T-helper 17 cell (primary cell): ENCODE results near the gene VPS4A. TPM values are rescaled to one million over a fixed set of nuclear protein-coding genes. Genes with fewer than 3 reads are reported as not detected.
A peak's percentile ranks its signal among the peaks of the same experiment; 100 is the strongest.
"Not testable (repeated sequence)": the region's sequence is repeated elsewhere in the genome, so short reads cannot be mapped to it uniquely, and the experiment has no call there.

ENCODE experiments used
- ATAC-seq: fragments of 150-1000 bp; cut with Tn5 transposase; 2 replicates; pipeline ENCODE4 v1.10.0; 2021; ENCODE audit warnings: mild to moderate bottlenecking, moderate library complexity
- DNase-seq, 3 donors: peaks; one replicate each; pipeline versions ENCODE4 v3.0.0 to v3.0.0-alpha.2; 2020 to 2021
- H3K9me3 ChIP-seq: one replicate; pipeline ENCODE4 v1.7.0; 2013; ENCODE audit warnings: low read length, mild to moderate bottlenecking; ENCODE audit not compliant: control insufficient read depth, poor library complexity, severe bottlenecking
- H3K27ac Mint-ChIP-seq: one replicate; pipeline ENCODE4 v1.8.0; 2022; ENCODE audit warnings: mild to moderate bottlenecking, moderate library complexity, mixed read lengths
- H3K27me3 Mint-ChIP-seq: one replicate; pipeline ENCODE4 v1.8.0; 2022; ENCODE audit warnings: mixed read lengths
- H3K36me3 Mint-ChIP-seq: one replicate; pipeline ENCODE4 v1.8.0; 2022; ENCODE audit warnings: low read depth, mixed read lengths
- H3K4me1 Mint-ChIP-seq: one replicate; pipeline ENCODE4 v1.8.0; 2022; ENCODE audit warnings: mild to moderate bottlenecking, mixed read lengths
- H3K4me3 Mint-ChIP-seq: one replicate; pipeline ENCODE4 v1.8.0; 2022; ENCODE audit warnings: mild to moderate bottlenecking, moderate library complexity, mixed read lengths
- total RNA-seq, 4 donors: library from RNA in 2 of 4; stranded (reverse) in 2 of 4; gene quantifications; one replicate each; pipeline ENCODE4 v1.2.3 and lab custom pipeline; 2022 to 2026

Gene VPS4A
- total RNA-seq, 2 donors from 2014 or later, result 43.8 to 53.7 TPM

DNA sequence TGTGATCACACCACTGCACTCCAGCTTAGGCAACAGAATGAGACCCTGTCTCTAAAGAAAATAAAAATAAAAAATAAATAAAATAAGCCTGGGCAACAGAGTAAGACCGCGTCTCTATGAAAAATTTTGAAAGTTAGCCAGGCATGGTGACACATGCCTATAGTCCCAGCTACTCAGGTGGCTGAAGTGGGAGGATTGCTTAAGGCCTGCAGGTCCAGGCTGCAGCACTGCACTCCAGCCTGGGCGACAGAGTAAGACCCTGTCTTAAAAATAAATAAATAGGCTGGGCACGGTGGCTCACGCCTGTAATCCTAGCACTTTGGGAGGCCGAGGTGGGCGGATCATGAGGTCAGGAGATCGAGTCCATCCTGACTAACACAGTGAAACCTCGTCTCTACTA is 19.5 kb upstream of the VPS4A start:
- H3K36me3 Mint-ChIP-seq, H3K4me1 Mint-ChIP-seq, H3K4me3 Mint-ChIP-seq: not testable (repeated sequence)

DNA sequence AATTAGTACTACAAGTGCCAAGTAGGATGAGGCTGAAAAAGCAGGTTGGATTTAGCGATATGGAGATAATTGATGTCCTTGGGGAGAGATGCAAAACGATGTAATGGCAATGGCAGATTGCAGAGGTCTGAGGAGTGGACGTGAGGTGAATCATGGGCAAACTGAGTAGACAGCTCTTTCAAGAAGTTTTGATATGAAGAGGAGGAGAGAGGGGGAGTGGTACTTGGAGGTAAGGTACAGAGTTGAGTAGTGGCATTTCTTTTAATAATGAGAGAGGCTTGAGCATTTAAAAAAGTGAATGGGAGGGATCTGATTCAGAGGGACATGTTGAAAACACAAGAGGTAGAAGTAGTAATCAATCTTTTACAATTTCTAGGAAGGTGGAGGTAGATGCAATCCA is 17.7 kb upstream of the VPS4A start:
- Mint-ChIP-seq H3K4me3 (no peak overlapping the region), H3K4me1 (peaks cover 8% of the 10 kb centered on the region), H3K27ac (peak overlapping the region; percentile 51), H3K36me3 (peaks cover 5% of the 10 kb centered on the region), H3K27me3 (no peaks in the 10 kb centered on the region)
- no peak for DNase-seq
- ATAC-seq, result no peak
- H3K9me3 ChIP-seq, result no peaks in the 10 kb centered on the region

More for the DNA sequence above, 19.5 kb upstream of the VPS4A start:
- not testable (repeated sequence) for ATAC-seq, H3K27ac Mint-ChIP-seq, DNase-seq, H3K9me3 ChIP-seq, H3K27me3 Mint-ChIP-seq

DNA sequence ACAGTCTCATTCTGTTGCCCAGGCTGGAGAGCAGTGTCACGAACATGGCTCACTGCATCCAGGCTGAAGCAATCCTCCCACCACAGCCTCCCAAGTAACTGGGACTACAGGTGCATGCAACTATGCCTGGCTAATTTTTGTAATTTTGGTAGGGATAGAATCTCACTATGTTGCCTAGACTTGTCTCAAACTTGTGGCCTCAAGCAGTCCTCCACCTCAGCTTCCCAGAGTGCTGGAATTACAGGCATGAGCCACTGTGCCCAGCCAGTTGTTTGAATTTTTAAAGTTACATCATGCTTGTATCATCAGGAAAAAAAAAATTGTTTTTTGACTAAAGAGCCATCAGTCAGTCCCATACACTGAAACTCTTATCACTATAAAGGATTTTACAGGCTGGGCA is 17.1 kb upstream of the VPS4A start:
- no peaks in the 10 kb centered on the region for H3K9me3 ChIP-seq
- Mint-ChIP-seq H3K4me1 (peaks cover 8% of the 10 kb centered on the region), H3K36me3 (peaks cover 5% of the 10 kb centered on the region), H3K27ac (peak overlapping the region; percentile 51), H3K27me3 (no peaks in the 10 kb centered on the region), H3K4me3 (no peak overlapping the region)
- DNase-seq (no peak), ATAC-seq (no peak)

DNA sequence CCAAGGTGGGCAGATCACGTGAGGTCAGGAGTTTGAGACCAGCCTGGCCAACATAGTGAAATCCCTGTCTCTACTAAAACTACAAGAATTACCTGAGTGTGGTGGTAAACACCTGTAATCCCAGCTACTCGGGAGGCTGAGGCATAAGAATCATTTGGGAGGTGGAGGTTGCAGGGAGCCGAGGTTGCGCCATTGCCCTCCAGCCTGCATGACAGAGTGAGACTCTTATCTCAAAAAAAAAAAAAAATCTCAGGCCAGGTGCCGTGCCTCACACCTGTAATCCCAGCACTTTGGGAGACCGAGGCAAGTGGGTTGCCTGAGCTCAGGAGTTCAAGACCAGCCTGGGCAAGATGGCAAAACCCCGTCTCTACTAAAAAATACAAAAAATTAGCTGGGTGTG is 14.4 kb upstream of the VPS4A start:
- H3K27me3 Mint-ChIP-seq, DNase-seq, H3K4me3 Mint-ChIP-seq, H3K9me3 ChIP-seq, H3K4me1 Mint-ChIP-seq, H3K36me3 Mint-ChIP-seq, ATAC-seq: not testable (repeated sequence)
- H3K27ac Mint-ChIP-seq, result peak overlapping the region; percentile 66

DNA sequence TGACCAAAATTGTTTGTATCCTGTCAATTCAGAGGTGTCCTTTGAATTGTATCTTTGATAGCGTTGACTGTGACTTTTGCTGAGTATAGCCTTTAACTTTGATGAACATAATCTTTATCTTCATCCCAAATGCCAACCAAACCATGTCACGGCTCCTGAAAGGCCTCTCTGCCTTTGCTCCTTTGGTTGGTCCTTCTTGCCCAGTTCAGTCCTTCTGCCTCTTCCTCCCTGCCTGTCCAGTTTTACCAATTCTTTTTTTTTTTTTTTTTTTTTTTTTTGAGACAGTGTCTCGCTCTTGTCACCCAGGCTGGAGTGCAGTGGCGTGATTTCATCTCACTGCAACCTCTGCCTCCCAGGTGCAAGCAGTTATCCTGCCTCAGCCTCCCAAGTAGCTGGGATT is 12.9 kb upstream of the VPS4A start:
- peaks cover 7% of the 10 kb centered on the region for H3K4me1 Mint-ChIP-seq
- H3K36me3 Mint-ChIP-seq, result peaks cover 8% of the 10 kb centered on the region
- H3K9me3 ChIP-seq, result no peaks in the 10 kb centered on the region
- DNase-seq, result no peak
- no peak for ATAC-seq
- H3K27ac Mint-ChIP-seq, result no peak overlapping the region
- no peak overlapping the region for H3K4me3 Mint-ChIP-seq
- H3K27me3 Mint-ChIP-seq, result no peaks in the 10 kb centered on the region

DNA sequence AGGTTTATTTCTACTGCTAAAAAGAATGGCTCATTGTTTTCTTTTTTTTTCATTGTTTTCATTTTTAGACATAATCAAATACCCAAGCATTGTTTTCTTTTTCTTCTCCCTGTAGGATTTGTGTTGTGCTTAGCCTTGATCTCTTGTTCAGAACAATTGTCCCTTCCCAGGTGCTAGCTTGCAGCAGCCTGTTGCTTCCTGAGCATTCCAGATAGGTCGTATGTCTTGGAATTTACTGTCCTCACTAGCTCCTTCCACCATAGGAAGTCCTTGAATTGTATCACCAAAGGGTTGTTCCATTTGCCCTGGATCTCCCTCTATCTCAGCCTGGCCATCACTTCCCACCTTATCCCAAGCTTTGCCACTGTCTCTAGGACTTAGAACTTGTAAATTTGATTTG is 10.0 kb upstream of the VPS4A start:
- H3K4me1 Mint-ChIP-seq, result peaks cover 3% of the 10 kb centered on the region
- DNase-seq (no peak), ATAC-seq (no peak)
- no peaks in the 10 kb centered on the region for H3K9me3 ChIP-seq
- no peak overlapping the region for H3K4me3 Mint-ChIP-seq
- peaks cover 4% of the 10 kb centered on the region for H3K36me3 Mint-ChIP-seq
- no peak overlapping the region for H3K27ac Mint-ChIP-seq
- no peaks in the 10 kb centered on the region for H3K27me3 Mint-ChIP-seq

DNA sequence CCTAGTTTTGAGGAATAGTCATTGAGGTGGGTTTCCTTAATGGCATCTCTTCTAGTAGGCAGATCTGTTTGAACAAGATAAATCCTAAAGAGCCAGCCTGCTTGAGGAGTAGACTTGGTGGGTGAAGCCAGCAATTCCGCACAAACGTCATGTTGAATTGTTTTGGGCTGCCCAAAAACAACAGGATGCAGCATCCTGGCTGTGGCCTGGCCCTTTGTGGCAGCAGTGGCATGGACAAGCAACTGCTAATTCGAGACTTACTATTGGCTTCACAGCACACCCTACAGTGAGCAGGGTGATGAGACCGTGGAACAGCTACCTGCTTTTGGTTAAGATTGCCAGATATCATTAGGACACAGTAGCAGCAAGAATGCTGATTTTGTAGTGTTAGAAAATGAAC is 9.3 kb upstream of the VPS4A start:
- Mint-ChIP-seq H3K27ac (no peak overlapping the region), H3K4me3 (no peak overlapping the region)
- DNase-seq, result no peak

DNA sequence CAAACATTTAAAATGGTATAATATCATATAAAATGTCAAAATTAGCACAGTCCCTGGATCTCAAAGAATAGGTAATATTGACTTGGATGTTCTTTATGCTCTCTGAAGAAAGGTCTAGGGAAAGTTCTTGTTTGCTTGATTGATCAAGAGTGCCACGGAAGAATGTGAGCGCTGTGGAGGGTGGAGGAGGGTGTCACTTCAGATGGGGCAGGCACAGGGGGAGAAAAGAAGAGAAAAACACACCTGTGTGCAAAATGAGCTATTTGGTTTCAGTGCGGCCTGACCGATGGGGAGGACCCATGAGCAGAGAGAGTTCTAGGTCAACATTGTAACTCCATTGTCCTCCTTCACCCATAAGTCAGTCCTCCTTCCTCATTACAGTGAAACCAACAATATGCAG is 8.8 kb upstream of the VPS4A start:
- H3K27me3 Mint-ChIP-seq, result no peaks in the 10 kb centered on the region
- H3K9me3 ChIP-seq, result no peaks in the 10 kb centered on the region
- DNase-seq, result no peak
- H3K4me1 Mint-ChIP-seq, result peaks cover 2% of the 10 kb centered on the region
- H3K27ac Mint-ChIP-seq, result no peak overlapping the region
- H3K4me3 Mint-ChIP-seq, result no peak overlapping the region
- no peak for ATAC-seq
- H3K36me3 Mint-ChIP-seq, result peaks cover 4% of the 10 kb centered on the region

More for the DNA sequence above, 9.3 kb upstream of the VPS4A start:
- H3K9me3 ChIP-seq, result no peaks in the 10 kb centered on the region
- Mint-ChIP-seq H3K36me3 (peaks cover 4% of the 10 kb centered on the region), H3K4me1 (peaks cover 2% of the 10 kb centered on the region), H3K27me3 (no peaks in the 10 kb centered on the region)
- no peak for ATAC-seq

DNA sequence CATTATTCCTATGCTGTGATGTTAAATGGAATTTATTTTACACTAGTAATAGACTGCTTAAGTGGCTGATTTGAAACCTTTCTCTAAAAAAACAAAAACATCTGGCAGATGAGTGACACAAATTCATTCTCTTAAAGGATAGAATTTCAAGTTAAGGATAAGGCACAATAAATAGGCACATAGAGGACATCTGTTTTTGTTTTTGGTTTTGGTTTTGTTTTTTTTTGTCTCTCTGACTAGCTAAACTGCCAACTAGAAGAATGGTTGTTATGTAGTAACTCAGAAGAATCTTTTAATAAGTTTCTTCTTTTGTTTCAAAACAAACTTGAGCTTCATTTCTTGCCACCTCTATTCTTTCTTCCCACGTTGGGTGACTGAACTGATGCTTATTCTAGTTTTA is 5.1 kb upstream of the VPS4A start:
- no peaks in the 10 kb centered on the region for H3K9me3 ChIP-seq
- DNase-seq (no peak), ATAC-seq (no peak)
- no peak overlapping the region for H3K27ac Mint-ChIP-seq
- H3K4me1 Mint-ChIP-seq, result peaks cover 7% of the 10 kb centered on the region
- H3K27me3 Mint-ChIP-seq, result no peaks in the 10 kb centered on the region
- H3K36me3 Mint-ChIP-seq, result peaks cover 2% of the 10 kb centered on the region
- H3K4me3 Mint-ChIP-seq, result no peak overlapping the region

DNA sequence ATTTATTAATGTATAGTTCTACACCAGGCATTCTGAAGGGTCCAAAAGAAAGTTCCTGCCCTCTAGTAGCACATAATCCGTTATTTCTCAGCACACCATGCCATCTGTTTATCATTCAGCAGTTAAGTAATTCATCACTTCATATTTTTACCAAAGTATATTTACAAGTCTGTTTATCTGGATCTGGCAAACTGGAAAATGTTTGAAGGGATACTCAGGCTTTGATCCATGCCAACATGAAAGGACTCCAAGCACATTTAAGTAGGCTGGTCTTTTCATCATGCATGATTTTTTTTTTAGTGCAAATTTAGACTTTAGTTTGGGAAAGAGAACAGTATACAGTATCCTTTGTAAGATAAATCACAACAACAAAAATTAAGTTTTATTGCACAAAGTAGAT is 4.1 kb upstream of the VPS4A start:
- H3K4me1 Mint-ChIP-seq, result peaks cover 11% of the 10 kb centered on the region
- H3K4me3 Mint-ChIP-seq, result no peak overlapping the region
- H3K27ac Mint-ChIP-seq, result no peak overlapping the region
- no peaks in the 10 kb centered on the region for H3K9me3 ChIP-seq
- H3K27me3 Mint-ChIP-seq, result no peaks in the 10 kb centered on the region
- DNase-seq, result no peak
- no peak for ATAC-seq
- peaks cover 4% of the 10 kb centered on the region for H3K36me3 Mint-ChIP-seq

DNA sequence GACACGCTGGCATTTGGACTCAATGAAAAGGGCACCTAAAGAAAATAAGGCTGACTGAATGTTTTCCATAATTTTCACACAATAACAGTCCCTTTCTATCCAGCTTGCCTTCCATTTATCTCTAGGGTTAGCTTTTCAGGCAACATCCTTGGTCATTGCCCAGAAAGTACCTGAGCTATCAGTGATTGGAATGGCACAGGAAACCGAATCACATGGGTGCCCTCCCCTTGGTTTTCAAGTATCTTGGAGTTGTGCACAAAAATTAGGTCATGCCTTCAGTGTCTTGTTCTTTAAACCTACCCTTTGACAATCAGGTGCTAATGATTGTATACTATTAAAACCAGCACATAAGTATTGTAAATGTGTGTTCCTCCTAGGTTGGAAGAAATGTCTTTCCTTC is 3.3 kb upstream of the VPS4A start:
- no peak overlapping the region for H3K27ac Mint-ChIP-seq

DNA sequence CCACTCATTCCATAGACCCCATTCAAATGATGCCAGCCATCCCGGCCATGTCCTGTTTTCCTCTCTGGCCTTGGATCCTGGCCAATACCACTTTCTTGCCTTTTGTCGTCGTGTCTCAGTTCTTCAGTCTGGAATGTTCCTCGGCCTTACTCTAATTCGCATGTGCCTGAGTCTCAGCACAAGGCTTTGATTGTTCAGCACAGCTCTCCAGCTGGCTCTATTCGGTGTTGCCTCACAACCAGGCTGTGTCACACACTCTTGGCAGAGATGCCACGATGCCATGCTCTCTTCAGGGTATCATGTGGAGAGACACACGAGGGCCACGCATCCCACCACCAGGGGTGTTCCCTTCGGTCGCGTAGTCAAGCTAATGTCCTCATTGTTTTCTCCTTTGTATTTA is 1.8 kb upstream of the VPS4A start:
- H3K4me3 Mint-ChIP-seq, result no peak overlapping the region
- DNase-seq (no peak), ATAC-seq (no peak)
- H3K36me3 Mint-ChIP-seq, result peaks cover 6% of the 10 kb centered on the region
- H3K27ac Mint-ChIP-seq, result no peak overlapping the region
- H3K27me3 Mint-ChIP-seq, result no peaks in the 10 kb centered on the region
- H3K9me3 ChIP-seq, result no peaks in the 10 kb centered on the region
- H3K4me1 Mint-ChIP-seq, result peaks cover 19% of the 10 kb centered on the region

More for the DNA sequence above, 3.3 kb upstream of the VPS4A start:
- DNase-seq (no peak), ATAC-seq (no peak)
- no peak overlapping the region for H3K4me3 Mint-ChIP-seq
- H3K27me3 Mint-ChIP-seq, result no peaks in the 10 kb centered on the region
- peaks cover 6% of the 10 kb centered on the region for H3K36me3 Mint-ChIP-seq
- H3K9me3 ChIP-seq, result no peaks in the 10 kb centered on the region
- peaks cover 14% of the 10 kb centered on the region for H3K4me1 Mint-ChIP-seq

DNA sequence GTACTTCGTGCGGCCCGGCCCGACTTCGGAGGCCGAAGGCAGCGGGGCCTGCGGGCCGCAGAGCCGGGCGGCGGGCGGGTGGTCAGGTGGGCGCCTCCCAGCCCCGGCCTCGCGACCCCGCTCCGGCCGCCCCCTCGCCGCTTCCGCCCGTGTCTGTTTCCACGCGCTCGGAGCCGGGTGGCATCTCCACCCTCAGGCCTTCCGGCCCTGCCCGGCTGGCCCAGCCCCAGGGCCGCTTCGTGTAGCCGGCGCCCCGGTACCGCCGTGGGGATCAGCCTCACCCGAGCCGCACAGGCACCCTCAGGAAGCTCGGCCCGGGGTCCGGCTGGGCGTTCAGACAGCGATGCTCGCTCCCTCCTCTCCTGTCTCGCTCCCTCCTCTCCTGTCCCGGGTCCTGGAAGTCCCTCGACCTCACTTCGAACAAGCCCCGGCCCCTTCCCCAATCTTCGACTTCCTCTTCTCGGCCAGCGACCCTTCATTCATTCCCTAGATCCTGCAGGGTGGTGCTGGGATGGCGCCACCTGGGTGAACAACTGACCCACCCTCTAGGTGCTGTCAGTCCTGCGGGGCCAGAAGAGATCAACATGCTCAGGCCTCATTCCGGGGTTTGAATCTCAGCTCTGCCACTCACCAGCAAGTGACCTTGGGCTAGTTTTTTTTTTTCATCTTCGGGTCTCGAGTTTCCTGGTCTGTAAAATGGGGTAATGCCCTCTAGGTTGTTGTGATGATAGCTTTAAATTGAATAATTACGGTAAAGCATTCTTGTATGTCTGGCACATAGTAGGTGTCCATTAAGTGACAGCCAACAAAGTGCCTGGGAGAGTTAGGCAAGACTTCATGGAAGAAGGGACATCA is 610 bp downstream of the VPS4A start:
- H3K36me3 Mint-ChIP-seq, result peaks cover 6% of the 10 kb centered on the region
- peaks cover 22% of the 10 kb centered on the region for H3K4me1 Mint-ChIP-seq
- ATAC-seq (peak; percentile 37), DNase-seq (peak in 2 of 3 donors; percentile 21 to 31)
- peak overlapping the region; percentile 98 for H3K27ac Mint-ChIP-seq
- peak overlapping the region; percentile 99 for H3K4me3 Mint-ChIP-seq
- no peaks in the 10 kb centered on the region for H3K9me3 ChIP-seq
- H3K27me3 Mint-ChIP-seq, result no peaks in the 10 kb centered on the region

DNA sequence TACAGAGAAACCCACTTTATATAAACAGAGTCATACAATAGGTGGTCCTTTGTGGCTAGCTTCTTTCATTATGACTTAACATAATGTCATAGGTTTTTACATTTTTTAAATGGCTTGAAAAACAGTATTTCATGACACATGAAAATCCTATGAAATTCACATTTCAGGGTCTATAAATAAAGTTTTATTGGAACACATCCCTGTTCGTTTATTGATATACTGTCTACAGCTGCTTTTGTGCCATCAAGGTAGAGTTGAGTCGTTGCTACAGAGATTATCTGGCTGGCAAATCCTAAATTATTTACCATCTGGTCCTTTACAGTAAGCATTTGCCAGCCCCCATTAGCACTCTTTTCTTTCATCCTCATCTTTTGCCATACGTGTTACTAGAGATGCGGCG is 2.3 kb downstream of the VPS4A start:
- H3K27ac Mint-ChIP-seq, result no peak overlapping the region
- peaks cover 19% of the 10 kb centered on the region for H3K4me1 Mint-ChIP-seq
- H3K9me3 ChIP-seq, result no peaks in the 10 kb centered on the region
- H3K4me3 Mint-ChIP-seq, result peak overlapping the region; percentile 70
- DNase-seq, result no peak
- peaks cover 6% of the 10 kb centered on the region for H3K36me3 Mint-ChIP-seq
- no peak for ATAC-seq
- H3K27me3 Mint-ChIP-seq, result no peaks in the 10 kb centered on the region
